Measurements from ENCODE around the gene ANKS6.

ANKS6 gene

GRCh38 chr9:98796364-98797101 lies at the start of gene ANKS6:
ANKS6 (minus strand) TSS chr9:98796555; CDS start chr9:98796491, 64 bp downstream.
- CTCF ChIA-PET: interaction anchor here (0.7 to 2.1 kb wide), 4 partner anchors 10 to 51 kb away, joined by 3 to 10 read pairs (median 4); no protein-coding TSS in a partner anchor
- Mint-ChIP-seq H3K4me1 (peaks cover 29% of the 10 kb centered on the region), H3K9me3 (peaks cover 14% of the 10 kb centered on the region), H3K36me3 (peaks cover 6% of the 10 kb centered on the region), H3K27me3 (peaks cover 25% of the 10 kb centered on the region), H3K27ac (no peak within 1 kb of the TSS), H3K4me3 (peak within 1 kb of the TSS; percentile 80)
- peak; percentile 84 for DNase-seq

DNA sequence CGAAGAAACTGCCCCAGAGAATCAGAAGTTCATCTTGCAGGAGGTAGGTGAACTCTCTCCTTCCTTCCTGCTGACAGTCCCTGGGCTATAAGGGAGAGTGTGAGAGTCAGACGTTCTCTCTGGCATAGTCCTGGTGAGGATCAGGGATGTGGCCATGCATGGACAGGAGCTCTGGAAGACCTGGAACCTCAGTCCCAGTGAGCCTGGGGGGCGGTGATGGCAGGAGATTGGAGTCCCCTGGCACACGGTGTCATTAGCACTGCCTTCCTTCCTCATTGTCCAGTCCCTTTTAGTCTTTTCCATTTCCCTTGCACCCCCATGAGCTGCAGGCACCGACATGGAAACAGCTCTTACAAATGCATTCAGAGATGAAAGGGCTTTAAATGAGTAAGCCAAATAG lies 49.7 kb upstream of the ANKS6 start:
- CTCF ChIA-PET: interaction anchor here (1.0 to 7.5 kb wide), 3 partner anchors 129 to 295 kb away, joined by 3 to 96 read pairs (median 3); no protein-coding TSS in a partner anchor
- H3K27me3 Mint-ChIP-seq: no peaks in the 10 kb centered on the region
- peaks cover 1% of the 10 kb centered on the region for H3K4me1 Mint-ChIP-seq

GRCh38 chr9:98842510-98842909 lies 46.2 kb upstream of the ANKS6 start:
- Mint-ChIP-seq H3K36me3 (no peaks in the 10 kb centered on the region), H3K9me3 (no peaks in the 10 kb centered on the region), H3K4me1 (no peaks in the 10 kb centered on the region), H3K4me3 (no peak overlapping the region), H3K27ac (no peak overlapping the region), H3K27me3 (no peaks in the 10 kb centered on the region)
- DNase-seq: no peak
- CTCF ChIA-PET: interaction anchor here (0.6 to 2.0 kb wide), 3 partner anchors 15 to 156 kb away, joined by 3 to 5 read pairs (median 4); no protein-coding TSS in a partner anchor

More for the DNA sequence above, 49.7 kb upstream of the ANKS6 start:
- Mint-ChIP-seq H3K27ac (no peak overlapping the region), H3K4me3 (no peak overlapping the region), H3K9me3 (no peaks in the 10 kb centered on the region), H3K36me3 (no peaks in the 10 kb centered on the region)
- DNase-seq: no peak

GRCh38 chr9:98839724-98840123 lies 43.4 kb upstream of the ANKS6 start:
- DNase-seq: no peak
- no peak overlapping the region for H3K4me3 Mint-ChIP-seq
- H3K27ac Mint-ChIP-seq: no peak overlapping the region
- CTCF ChIA-PET: interaction anchor here (0.6 to 0.7 kb wide), 2 partner anchors 9 to 220 kb away, joined by 3 read pairs; no protein-coding TSS in a partner anchor
- H3K36me3 Mint-ChIP-seq: no peaks in the 10 kb centered on the region
- H3K27me3 Mint-ChIP-seq: no peaks in the 10 kb centered on the region
- no peaks in the 10 kb centered on the region for H3K9me3 Mint-ChIP-seq
- no peaks in the 10 kb centered on the region for H3K4me1 Mint-ChIP-seq

GRCh38 chr9:98838868-98839565 lies 42.7 kb upstream of the ANKS6 start:
- H3K27ac Mint-ChIP-seq: no peak overlapping the region
- no peaks in the 10 kb centered on the region for H3K4me1 Mint-ChIP-seq
- H3K27me3 Mint-ChIP-seq: no peaks in the 10 kb centered on the region
- H3K36me3 Mint-ChIP-seq: no peaks in the 10 kb centered on the region
- CTCF ChIA-PET: interaction anchor here (0.6 to 1.3 kb wide), 2 partner anchors 9 to 221 kb away, joined by 3 read pairs; no protein-coding TSS in a partner anchor
- H3K9me3 Mint-ChIP-seq: no peaks in the 10 kb centered on the region
- no peak for DNase-seq
- no peak overlapping the region for H3K4me3 Mint-ChIP-seq

- H3K9me3 Mint-ChIP-seq: no peaks in the 10 kb centered on the region
- no peaks in the 10 kb centered on the region for H3K4me1 Mint-ChIP-seq
- H3K4me3 Mint-ChIP-seq: no peak overlapping the region
- CTCF ChIA-PET: interaction anchor here (1.3 kb wide), 1 partner anchor 9 kb away, joined by 3 read pairs; no protein-coding TSS in a partner anchor
- no peak for DNase-seq
- no peaks in the 10 kb centered on the region for H3K36me3 Mint-ChIP-seq
- no peak overlapping the region for H3K27ac Mint-ChIP-seq
- H3K27me3 Mint-ChIP-seq: no peaks in the 10 kb centered on the region
These were observed 42.0 kb upstream of the ANKS6 start for GRCh38 chr9:98838155-98838867.

- Mint-ChIP-seq H3K27ac (no peak overlapping the region), H3K4me3 (no peak overlapping the region), H3K9me3 (no peaks in the 10 kb centered on the region), H3K36me3 (no peaks in the 10 kb centered on the region), H3K4me1 (no peaks in the 10 kb centered on the region), H3K27me3 (no peaks in the 10 kb centered on the region)
- CTCF ChIA-PET: interaction anchor here (1.3 kb wide), 1 partner anchor 10 kb away, joined by 3 read pairs; no protein-coding TSS in a partner anchor
- no peak for DNase-seq
These were observed 41.2 kb upstream of the ANKS6 start for GRCh38 chr9:98837516-98837915.

DNA sequence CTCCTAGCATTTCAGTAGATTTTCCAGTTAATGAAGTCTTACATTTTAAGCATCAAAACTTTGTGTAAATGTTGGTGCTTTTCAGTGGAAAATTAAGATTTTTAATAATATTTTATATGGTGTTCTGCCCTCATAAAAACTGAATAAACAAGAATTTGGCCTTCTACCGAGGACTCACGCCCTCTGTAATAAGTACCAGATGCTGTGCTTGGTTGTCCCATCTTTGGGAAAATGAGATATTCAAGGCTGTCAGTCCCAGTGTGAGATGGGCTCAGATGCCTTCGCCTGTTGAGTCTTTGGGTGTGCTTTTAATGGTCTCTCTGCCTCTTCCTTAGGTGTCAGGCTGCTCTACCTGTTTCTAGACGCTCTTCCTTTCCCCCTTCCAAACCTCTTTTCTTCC lies 39.9 kb upstream of the ANKS6 start:
- CTCF ChIA-PET: interaction anchor here (0.8 to 1.2 kb wide), 2 partner anchors 12 to 15 kb away, joined by 3 to 4 read pairs; no protein-coding TSS in a partner anchor
- Mint-ChIP-seq H3K27me3 (no peaks in the 10 kb centered on the region), H3K4me3 (no peak overlapping the region), H3K36me3 (no peaks in the 10 kb centered on the region), H3K4me1 (no peaks in the 10 kb centered on the region), H3K9me3 (no peaks in the 10 kb centered on the region), H3K27ac (no peak overlapping the region)
- DNase-seq: no peak

GRCh38 chr9:98834386-98834785 lies 38.0 kb upstream of the ANKS6 start:
- no peaks in the 10 kb centered on the region for H3K27me3 Mint-ChIP-seq
- CTCF ChIA-PET: no interaction called here
- DNase-seq: no peak
- no peaks in the 10 kb centered on the region for H3K36me3 Mint-ChIP-seq
- no peaks in the 10 kb centered on the region for H3K4me1 Mint-ChIP-seq
- no peaks in the 10 kb centered on the region for H3K9me3 Mint-ChIP-seq
- H3K4me3 Mint-ChIP-seq: no peak overlapping the region
- H3K27ac Mint-ChIP-seq: no peak overlapping the region

- no peaks in the 10 kb centered on the region for H3K9me3 Mint-ChIP-seq
- H3K27ac Mint-ChIP-seq: no peak overlapping the region
- CTCF ChIA-PET: no interaction called here
- DNase-seq: no peak
- no peaks in the 10 kb centered on the region for H3K27me3 Mint-ChIP-seq
- H3K4me3 Mint-ChIP-seq: no peak overlapping the region
- H3K36me3 Mint-ChIP-seq: no peaks in the 10 kb centered on the region
- H3K4me1 Mint-ChIP-seq: no peaks in the 10 kb centered on the region
These were observed 37.0 kb upstream of the ANKS6 start for GRCh38 chr9:98833090-98833956.

GRCh38 chr9:98832768-98833089 lies 36.4 kb upstream of the ANKS6 start:
- Mint-ChIP-seq H3K27me3 (no peaks in the 10 kb centered on the region), H3K36me3 (peaks cover 2% of the 10 kb centered on the region), H3K4me1 (no peaks in the 10 kb centered on the region), H3K27ac (no peak overlapping the region), H3K9me3 (no peaks in the 10 kb centered on the region), H3K4me3 (no peak overlapping the region)
- CTCF ChIA-PET: no interaction called here
- DNase-seq: no peak

- Mint-ChIP-seq H3K36me3 (peaks cover 2% of the 10 kb centered on the region), H3K27me3 (no peaks in the 10 kb centered on the region), H3K27ac (no peak overlapping the region), H3K4me3 (no peak overlapping the region), H3K4me1 (no peaks in the 10 kb centered on the region), H3K9me3 (no peaks in the 10 kb centered on the region)
- DNase-seq: no peak
- CTCF ChIA-PET: no interaction called here
These were observed 35.3 kb upstream of the ANKS6 start for GRCh38 chr9:98831696-98832095.

GRCh38 chr9:98830554-98830953 lies 34.2 kb upstream of the ANKS6 start:
- Mint-ChIP-seq H3K27me3 (no peaks in the 10 kb centered on the region), H3K27ac (no peak overlapping the region), H3K4me1 (no peaks in the 10 kb centered on the region), H3K36me3 (peaks cover 2% of the 10 kb centered on the region), H3K4me3 (no peak overlapping the region), H3K9me3 (no peaks in the 10 kb centered on the region)
- CTCF ChIA-PET: no interaction called here
- DNase-seq: no peak
